UCSD-AML1 (cell line): ENCODE measurements around the gene COX19.
"Not testable (repeated sequence)": the region's sequence is repeated elsewhere in the genome, so short reads cannot be mapped to it uniquely, and the experiment has no call there.

ENCODE experiments used
- DNase-seq: peaks from one replicate; lab custom pipeline; 2025; ENCODE audit not compliant: unreplicated experiment; lab: John Stamatoyannopoulos, UW

Gene COX19

DNA sequence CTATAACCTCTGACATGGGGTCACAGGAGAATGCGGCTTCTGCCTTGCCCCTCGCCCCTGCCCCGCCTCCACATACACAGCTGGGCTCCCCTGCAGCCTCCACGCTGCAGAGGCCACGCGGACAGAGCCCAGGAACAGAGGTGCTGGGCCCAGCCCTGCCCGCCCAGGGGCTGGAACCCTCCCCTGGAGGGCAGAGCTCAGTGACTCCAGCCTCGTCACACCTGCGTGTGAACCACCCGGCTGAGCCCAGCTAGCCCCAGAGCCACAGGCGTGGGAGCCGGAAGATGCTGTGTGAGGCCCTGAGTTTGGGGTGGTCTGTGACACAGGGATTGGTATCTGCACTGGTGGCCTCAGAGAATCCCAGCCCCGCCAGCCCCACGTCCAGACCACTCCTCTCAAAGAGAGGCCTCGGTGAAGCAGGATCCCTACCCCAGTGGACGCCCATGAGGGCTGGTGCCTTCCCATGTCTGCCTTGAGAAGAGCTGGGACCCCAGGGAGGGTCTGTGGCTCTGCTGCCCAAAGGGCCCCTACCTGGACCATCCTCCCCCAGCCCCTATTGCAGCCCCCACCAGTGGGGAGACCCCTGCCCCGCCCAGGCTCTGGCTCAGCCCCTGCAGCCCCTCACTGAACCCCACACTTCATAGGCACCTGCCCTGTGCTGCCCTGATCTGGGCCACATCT, 12.8 kb downstream of the COX19 start:
- DNase-seq = no peak

DNA sequence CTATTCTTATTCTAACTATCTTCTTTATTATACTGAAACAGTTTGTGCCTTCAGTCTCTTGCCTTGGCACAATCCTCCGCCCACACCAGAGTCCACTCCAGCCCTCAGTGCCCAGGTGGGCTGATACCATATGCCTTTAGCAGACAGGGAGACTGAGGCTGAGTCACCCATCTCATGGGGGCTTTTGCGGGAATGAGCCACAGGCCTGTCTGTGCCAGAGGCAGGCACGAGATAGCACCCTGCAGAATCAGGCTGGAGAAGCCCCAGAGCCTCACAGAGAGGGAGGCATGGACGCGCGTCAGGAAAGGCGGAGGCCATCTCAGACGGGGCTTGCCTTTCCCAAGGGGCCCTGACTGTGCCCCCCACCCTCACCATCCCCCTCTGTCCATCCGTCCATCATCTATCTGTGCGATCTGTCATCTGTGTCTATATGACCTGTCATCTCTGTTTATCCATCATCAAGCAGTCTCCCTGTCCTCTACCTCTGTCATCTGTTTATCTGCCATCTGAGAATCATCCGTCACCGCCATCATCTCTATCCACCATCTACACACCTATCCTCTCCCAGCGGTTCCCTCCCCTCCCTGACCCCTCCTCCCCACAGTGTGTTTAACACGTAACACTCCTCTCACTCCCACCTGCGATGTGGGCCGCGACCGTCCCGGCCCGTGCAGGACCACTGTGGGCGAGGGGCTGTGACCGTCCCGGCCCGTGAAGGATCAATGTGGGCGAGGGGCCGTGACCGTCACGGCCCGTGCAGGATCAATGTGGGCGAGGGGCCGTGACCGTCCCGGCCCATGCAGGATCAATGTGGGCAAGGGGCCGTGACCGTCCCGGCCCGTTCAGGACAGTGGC, 13.6 kb downstream of the COX19 start:
- DNase-seq = no peak

DNA sequence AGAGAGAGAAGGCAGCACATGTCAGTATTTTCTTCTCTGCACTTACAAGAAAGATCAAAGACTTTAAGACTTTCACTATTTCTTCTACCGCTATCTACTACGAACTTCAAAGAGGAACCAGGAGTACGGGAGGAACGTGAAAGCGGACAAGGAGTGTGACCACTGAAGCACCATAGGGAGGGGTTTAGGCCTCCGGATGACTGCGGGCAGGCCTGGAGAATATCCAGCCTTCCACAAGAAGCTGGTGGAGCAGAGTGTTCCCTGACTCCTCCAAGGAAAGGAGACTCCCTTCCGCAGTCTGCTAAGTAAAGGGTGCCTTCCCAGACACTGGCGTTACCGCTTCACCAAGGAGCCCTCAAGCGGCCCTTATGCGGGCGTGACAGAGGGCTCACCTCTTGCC, 14.4 kb downstream of the COX19 start:
- not testable (repeated sequence) for DNase-seq

DNA sequence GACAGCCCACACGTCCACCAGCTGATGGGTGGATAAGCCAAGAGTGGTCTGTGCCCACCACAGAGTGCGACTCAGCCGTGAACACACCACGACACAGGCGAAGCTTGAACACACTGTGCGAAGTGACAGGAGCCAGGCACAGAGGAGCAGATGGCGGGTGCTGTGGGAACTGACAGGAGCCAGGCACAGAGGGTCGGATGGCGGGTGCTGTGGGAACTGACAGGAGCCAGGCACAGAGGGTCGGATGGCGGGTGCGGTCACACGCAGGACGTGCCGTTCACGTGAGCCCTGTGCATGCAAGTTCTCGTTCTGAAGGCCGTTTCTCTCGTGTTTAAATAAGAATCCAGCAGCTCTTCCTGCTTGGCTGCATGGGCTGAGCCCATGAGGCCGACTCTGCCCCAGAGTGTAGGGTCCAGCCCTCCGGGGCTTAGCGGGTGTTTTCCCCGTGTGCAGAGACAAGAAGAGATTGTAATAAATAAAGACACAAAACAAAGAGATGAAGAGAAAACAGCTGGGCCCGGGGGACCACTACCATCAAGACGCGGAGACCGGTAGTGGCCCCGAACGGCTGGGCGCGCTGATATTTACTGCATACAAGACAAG, 15.0 kb downstream of the COX19 start:
- no peak for DNase-seq

DNA sequence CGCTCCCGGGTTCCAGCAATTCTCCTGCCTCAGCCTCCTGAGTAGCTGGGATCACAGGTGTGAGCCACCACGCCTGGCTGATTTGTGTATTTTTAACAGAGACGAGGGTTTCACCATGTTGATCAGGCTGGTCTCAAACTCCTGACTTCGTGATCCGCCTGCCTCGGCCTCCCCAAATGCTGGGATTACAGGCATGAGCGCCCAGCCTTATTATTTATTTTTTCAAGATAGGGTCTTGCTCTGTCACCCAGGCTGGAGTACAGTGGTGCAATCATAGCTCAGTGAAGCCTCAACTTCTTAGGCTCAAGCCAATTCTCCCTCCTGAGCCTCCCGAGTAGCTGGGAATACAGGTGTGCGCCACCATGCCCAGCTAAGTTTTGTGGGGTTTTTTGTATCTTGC, 15.6 kb downstream of the COX19 start:
- not testable (repeated sequence) for DNase-seq

DNA sequence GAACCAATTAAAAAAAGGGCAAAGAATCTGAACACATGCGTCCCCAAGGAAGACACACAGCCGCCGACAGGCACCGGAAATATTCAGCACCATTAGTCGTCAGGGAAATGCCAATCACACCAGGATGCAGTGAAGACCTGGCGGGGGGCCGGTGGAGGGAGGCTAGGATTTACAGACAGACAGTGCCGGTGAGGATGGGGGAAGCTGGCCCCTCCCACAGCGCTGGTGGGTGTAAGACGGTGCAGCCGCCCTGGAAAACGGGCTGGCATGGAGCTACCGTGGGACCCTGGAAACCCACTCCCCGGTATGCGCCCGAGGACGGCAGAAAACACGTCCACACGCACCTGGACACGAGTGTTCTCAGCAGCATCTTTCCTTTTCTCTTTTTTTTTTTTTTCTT, 16.1 kb downstream of the COX19 start:
- DNase-seq = no peak

DNA sequence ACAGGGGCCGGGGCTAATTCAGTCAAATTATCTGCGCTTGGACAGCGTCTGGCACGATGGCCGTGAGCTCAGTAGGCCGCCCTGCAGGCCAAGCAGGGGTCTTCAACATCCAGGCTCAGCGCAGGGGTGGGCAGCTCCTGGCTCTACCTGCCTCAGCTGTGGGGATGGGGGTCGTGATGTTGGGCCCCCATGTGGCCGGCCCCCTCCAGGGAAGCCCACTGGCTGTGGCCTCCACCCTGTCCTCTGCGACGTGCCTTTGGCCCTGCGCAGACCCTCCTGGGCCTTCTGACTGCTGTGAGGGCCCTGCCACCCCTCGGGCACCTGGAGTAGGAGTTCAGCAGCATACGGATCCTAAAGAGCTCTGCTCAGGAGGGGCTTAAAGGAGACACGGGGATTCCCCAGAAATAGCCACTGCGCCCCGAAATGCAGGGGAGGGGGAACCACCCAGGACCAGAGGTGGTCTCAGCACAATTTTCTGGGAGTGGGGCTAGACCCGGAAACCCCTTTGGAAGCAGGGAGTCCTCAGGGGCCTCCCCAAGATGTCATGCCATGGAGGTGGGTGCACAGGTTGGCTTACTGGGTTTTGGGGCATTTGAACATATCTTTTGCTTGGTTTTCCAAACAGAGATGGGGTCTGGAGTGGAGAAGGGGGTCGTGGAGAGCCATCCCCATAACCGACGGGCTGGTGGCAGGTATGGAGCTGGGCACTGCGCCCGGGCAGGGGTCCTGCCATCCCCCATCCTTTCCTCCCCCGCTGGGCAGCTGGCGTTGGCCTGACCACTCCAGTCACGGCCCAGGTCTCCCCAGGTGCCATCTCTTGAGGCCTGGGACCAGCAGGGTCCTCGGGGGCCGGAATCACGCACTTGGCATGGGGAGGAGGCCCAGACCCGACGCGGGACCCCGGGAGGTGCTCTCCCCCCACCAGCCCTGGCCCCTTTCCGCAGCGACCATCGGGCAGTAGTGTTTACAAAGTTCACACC, 16.8 kb downstream of the COX19 start:
- DNase-seq = no peak

DNA sequence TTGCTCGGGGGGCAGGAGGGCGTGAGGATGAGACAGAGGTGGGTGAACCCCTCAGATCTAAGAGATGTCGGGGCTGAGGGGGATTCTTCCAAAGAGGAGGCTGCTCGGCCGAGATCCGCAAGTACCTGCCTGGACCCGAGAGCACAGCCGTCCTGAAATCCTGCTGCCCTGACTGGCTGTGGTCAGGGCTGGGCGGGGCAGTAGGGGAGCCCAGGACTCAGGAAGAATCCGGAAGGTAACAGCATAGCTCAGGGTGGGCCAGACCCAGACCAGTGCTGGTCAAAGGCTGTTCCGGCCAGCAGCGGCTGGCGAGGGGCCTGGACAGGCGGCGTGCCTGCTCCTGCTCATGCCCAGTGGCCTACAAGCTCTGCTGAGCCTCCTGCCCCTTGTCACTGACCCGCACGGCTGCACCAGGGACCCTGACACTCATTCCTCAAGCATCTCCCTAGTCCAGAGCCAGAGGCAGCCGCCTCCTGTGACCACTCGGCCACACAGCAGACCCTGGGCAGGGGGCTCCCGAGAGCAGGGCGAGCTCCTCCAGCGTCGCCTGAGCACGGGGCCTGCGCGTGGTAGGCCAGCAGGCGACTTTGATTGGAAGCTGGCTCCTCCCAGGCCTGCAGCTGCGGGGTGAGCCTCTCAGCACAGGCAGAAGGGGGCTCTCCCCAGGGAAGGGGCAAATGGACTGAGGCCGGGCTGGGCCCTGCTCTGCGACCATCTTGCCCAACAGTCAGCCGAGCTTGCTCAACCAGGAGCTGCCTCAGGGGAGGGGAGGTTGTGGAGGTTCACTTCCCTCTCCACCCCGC, 17.7 kb downstream of the COX19 start:
- DNase-seq = no peak

DNA sequence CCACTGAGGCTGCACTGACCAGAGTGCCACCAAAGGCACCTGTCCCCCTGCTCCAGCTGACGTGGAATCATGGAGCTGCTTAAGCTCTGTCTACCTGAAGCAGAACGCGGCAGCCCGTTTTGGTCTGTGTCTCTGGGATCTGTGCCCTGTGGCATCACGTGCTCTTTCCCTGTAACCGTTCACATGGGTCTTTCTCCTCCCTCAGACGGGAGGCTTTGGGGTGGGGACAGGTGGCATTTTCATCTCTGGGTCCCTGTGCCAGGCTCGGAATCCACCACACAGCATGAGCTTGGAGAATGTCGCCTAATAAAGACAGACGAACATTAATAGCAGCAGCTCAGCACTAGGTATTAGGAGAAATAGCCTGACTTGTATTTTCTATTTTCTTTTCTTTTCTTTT, 19.3 kb downstream of the COX19 start:
- DNase-seq = no peak

DNA sequence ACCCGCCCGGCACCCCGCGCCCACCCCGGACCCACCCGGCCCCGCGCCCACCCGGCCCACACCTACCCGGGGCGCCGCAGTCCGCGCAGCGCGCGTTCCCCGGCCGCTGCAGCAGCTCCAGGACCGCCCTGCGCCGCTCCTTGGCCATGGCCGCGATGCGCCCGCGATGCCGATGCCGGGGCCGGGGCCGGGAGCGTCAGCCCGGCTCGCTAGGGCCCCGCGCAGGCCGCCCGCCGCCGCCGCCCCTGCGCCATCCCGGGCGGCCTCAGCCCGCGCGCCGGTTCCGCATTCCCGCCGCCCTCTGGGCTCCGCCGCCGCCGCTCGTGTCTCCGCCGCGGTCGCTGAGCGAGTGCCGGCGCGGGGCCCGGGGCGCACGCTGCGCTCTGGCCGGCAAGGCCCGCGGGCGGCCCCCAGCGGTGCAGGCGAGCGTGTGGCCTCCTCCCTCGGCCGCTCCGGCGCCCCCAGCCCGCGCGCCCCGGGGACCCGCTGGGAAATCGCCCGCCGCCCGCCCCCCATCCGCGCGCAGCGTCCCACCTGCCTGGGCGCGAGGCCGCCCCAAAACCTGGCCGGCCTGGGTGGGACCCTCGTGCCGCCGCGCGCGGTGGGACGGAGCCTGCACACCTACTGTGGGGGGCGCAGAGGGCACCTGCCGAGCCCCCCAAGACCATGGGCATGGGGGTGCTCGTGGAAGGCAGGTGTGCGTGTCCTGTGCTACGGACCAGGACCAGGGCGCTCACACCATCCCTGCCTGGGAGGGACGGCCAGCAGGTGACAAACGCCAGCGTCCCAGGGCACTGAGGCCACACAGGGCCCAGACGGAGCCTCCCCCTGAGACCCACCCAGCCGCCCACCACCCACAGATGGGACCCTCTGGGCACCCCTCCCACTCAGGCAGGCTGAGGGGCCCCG, 20.8 kb downstream of the COX19 start, which contains the start of gene ADAP1:
Gene ADAP1, minus strand, starts transcription at position 351 of the 909 bp plus-strand sequence. Its CDS starts 203 bp downstream, at position 148.
- peak; percentile 59 for DNase-seq

DNA sequence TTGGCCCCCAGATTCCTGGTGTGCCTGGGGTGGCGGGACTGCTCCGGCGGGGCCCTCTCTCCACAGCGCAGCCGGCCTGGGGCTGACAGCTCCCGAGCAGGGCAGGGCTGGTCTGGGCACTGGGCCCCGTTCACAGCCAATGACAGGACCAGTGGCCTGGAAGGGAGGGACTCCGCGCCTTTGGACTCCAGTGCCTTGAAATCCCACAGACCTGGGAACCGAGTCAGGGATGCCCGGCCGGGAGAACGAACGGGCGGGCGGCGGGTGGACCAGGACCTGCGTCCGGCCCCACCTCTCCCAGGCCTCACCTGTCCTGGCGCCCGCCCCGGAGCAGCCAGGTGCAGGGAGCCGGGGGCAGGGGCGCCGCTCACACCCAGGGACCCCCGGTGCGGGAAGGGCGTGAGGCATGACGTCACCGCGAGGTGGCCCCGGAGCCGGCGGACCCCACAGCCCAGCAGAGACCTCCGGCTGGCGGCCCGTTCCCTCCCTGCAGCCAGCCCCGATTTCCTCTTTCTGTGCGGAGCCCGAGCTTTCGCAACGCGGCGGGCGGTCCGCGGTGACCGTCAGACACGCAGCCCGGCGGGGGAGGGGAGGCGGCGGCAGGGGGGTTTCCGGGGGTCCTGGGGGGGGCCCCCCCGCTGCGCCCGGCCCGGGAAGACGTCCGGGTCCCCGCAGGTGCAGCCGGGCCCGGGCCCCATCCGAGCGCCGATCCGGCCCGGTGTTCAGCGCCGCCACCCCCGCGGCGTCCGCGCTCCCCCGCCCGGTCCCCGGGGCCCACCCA, 21.6 kb downstream of the COX19 start:
- DNase-seq = peak; percentile 17

DNA sequence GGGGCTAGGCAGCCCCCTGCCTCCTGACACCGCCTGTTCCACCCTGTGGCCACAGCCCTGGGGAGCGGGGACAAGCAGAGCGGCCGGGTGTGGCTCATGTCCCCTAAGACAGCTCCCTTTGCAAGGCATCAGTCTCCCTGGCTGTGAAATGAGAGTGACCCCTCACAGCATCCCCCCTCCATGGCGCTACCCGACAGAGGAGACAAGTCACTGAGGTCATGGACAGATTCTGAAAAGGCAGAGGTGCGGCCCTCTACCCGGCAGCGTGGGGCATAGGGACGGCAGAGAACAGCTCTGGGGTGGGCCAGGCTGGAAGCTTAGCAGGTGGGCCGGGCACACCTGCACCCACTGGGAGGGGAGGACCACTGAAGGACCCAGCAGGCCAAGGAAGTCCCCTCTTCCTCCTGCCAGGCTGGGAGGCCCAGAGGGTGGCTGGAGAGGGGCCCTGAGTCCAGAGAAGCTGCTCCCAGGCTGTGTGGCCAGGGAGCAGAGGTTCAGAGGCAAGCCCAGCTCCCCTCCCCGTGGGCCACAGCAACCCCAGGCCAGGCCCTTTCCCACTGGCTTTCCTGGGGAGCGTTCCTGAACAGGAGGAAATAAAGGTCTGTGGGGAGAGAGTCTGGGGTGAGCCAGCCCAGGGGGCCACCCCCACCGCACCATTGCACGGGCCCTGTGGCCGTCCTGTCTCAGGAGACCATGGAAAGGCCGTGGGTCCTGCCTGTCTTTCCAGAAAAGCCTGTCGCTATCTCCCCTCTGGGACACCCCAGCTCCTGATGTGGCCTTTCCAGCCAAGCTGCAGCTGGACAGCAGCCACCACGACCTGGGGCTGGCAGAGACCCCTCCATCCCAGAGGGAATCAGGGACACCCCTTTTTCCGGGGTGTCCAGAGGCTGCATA, 22.6 kb downstream of the COX19 start:
- no peak for DNase-seq

DNA sequence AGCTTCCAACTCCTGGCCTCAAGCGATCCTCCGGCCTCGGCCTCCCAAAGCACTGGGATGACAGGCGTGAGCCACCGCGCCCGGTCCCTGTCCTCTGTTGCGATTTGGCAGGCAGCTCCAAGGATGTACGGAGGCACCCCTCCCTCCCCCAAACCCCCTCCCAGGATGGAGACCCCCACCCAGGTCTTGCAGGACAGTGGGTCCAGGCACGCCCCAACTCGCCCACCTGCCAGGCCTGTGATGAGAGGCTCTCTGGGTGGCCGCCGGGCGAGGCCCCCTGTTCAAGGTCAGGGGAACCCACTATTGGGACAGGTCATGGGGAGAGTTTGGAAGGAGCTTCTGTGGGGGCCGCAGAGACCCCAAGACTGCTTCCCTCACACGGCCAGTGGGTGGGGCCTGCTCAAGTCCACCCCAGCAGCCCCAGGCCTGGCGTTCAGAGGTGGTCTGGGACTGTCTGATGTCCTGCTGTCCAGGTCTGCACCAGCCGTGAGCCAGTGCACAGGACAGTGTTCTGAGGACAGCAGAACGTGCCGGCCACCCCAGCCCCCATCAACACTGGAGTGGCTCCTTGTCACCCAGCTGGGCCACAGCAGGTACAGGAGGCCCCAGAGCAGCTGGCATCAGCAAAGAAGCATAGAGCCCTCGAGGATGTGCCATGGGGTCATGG, 23.3 kb downstream of the COX19 start:
- no peak for DNase-seq

DNA sequence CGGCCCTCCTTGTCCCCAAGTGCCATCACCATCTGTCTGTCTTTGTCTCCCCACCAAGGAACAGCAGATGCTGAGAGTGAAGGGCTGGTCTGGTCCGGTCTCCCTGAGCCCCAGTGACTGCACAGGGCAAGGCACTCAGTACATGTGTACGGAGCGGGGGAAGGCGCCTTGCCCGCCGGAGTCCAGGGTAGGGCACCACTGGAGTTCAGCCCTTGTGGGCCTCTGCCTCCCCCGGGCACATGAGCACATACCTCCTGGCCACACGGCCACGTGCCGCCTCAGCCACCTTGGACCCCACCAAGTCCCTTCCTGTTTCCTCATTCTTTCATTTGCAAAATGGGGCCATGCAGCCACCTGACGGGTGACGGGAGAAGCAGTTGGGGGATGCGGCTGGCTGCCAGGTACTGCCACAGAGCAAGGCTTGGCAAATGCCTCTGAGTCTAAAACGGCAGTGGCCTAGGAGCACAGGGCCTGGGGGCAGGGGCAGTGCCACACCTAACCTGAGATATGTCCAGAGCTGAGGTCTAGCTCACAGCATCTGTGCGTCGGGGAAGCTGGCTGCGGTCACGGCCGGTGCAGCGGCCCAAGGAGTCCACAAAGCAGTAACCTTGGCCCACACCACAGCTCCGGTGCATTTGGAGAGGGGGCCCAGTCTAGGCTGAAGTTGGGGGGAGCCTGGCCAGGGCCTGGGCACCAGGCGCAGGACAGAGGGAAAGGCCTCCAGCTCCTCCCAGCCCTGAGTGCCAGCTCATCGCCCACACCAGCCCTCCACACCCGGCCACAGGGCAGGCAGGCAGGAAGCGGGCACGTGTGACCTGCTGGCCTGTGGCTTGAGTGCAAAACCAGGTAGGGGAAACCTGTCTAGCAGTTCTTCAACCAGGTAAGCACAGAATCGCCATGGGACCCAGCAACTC, 26.1 kb downstream of the COX19 start:
- no peak for DNase-seq

DNA sequence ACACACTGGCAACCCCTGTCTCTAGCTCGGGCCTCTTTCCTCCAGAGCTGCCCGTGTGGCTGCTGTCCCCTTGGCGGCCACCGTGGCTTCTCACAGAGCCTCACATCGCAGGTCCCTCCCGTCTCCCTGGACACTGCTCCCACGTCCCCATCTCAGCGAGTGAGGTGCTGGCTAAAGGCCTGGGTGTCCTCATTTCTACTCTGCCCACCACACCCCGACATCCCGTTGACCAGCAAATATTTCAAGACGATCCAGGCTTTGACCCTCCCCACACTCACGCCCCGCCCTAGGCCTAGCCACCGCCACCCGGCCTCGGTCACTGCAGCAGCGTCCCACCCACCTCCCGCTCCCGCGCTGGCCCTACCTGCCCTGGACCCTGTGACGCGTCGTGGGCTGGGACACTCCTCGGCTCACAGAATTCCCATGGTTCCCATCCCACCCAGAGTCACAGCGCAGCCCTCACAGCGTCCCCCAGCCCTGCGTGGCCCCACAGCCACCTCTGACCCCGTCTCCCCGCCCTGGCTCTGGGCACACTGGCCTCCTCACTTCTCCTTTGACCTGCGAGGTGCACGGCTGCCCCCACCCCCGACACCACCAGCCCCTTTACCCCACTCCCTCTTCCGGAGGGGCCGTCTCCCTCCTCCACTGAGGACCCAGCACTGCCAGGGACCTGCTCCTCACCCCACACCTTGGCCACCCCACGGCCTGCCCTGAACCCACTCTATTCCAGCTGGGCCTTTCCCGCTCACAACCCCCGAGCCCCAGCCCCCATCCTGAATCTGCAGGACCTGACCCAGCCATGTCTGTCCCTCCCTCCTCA, 27.7 kb downstream of the COX19 start:
- no peak for DNase-seq
